Endothelial cell (in vitro differentiated cells): ENCODE measurements around the gene MYBL2. TPM values are rescaled to one million over a fixed set of nuclear protein-coding genes. Genes with fewer than 3 reads are reported as not detected.

Experiments used
- DNase-seq: peaks from one replicate; pipeline ENCODE4 v3.0.0; 2021; ENCODE audit warnings: low spot score
- H3K27ac Mint-ChIP-seq: one replicate; pipeline ENCODE4 v1.8.0; 2021; ENCODE audit warnings: mixed read lengths, inconsistent platforms; ENCODE audit not compliant: unreplicated experiment
- H3K27me3 Mint-ChIP-seq: one replicate; pipeline ENCODE4 v1.8.0; 2021; ENCODE audit warnings: mild to moderate bottlenecking, moderate library complexity, mixed read lengths, inconsistent platforms; ENCODE audit not compliant: unreplicated experiment
- H3K36me3 Mint-ChIP-seq: one replicate; pipeline ENCODE4 v1.8.0; 2021; ENCODE audit warnings: mild to moderate bottlenecking, low read depth, mixed read lengths, inconsistent platforms; ENCODE audit not compliant: unreplicated experiment
- H3K4me1 Mint-ChIP-seq: one replicate; pipeline ENCODE4 v1.8.0; 2021; ENCODE audit warnings: mild to moderate bottlenecking, mixed read lengths, inconsistent platforms; ENCODE audit not compliant: unreplicated experiment
- H3K4me3 Mint-ChIP-seq: one replicate; pipeline ENCODE4 v1.8.0; 2021; ENCODE audit warnings: mild to moderate bottlenecking, mixed read lengths, inconsistent platforms; ENCODE audit not compliant: unreplicated experiment
- H3K9me3 Mint-ChIP-seq: one replicate; pipeline ENCODE4 v1.8.0; 2021; ENCODE audit warnings: mixed read lengths, inconsistent platforms; ENCODE audit not compliant: unreplicated experiment
- CTCF ChIP-seq: fragments of 200-600 bp; sonication (generic); IDR thresholded peaks from one replicate; pipeline ENCODE4 v1.5.0; 2021; ENCODE audit warnings: antibody characterized with exemption; ENCODE audit not compliant: unreplicated experiment
- total RNA-seq: library from RNA; stranded (reverse); fragmentation: NEBNext Ultra II Directional; extraction: Animal tissue kit (Norgen Biotek cat#: 25700); gene quantifications from one replicate; pipeline ENCODE4 v1.2.1, GENCODE V29; 2021; ENCODE audit not compliant: unreplicated experiment

MYBL2 gene
- total RNA-seq, 1 donor from 2014 or later = 20.8 TPM

- Mint-ChIP-seq H3K27ac (no peak overlapping the region), H3K36me3 (no peaks in the 10 kb centered on the region), H3K9me3 (no peaks in the 10 kb centered on the region), H3K4me1 (no peaks in the 10 kb centered on the region), H3K4me3 (no peak overlapping the region), H3K27me3 (no peaks in the 10 kb centered on the region)
- no peak for TF ChIP-seq CTCF
- no peak for DNase-seq
Observed at GRCh38 chr20:43740642-43741041, 73.7 kb downstream of the MYBL2 start.

GRCh38 chr20:43744151-43744611 is 77.3 kb downstream of the MYBL2 start:
- no peak overlapping the region for H3K4me3 Mint-ChIP-seq
- no peaks in the 10 kb centered on the region for H3K27me3 Mint-ChIP-seq
- no peaks in the 10 kb centered on the region for H3K36me3 Mint-ChIP-seq
- H3K9me3 Mint-ChIP-seq = no peaks in the 10 kb centered on the region
- no peak overlapping the region for H3K27ac Mint-ChIP-seq
- TF ChIP-seq CTCF = no peak
- no peak for DNase-seq
- H3K4me1 Mint-ChIP-seq = no peaks in the 10 kb centered on the region

- Mint-ChIP-seq H3K36me3 (no peaks in the 10 kb centered on the region), H3K9me3 (no peaks in the 10 kb centered on the region), H3K4me1 (no peaks in the 10 kb centered on the region), H3K27ac (no peak overlapping the region), H3K27me3 (no peaks in the 10 kb centered on the region), H3K4me3 (no peak overlapping the region)
- TF ChIP-seq CTCF = no peak
- no peak for DNase-seq
Observed at GRCh38 chr20:43744966-43745730, 78.2 kb downstream of the MYBL2 start.

GRCh38 chr20:43746344-43747137 is 79.6 kb downstream of the MYBL2 start:
- H3K27ac Mint-ChIP-seq = no peak overlapping the region
- no peaks in the 10 kb centered on the region for H3K36me3 Mint-ChIP-seq
- DNase-seq = no peak
- H3K4me1 Mint-ChIP-seq = no peaks in the 10 kb centered on the region
- TF ChIP-seq CTCF = no peak
- no peak overlapping the region for H3K4me3 Mint-ChIP-seq
- H3K27me3 Mint-ChIP-seq = no peaks in the 10 kb centered on the region
- no peaks in the 10 kb centered on the region for H3K9me3 Mint-ChIP-seq

GRCh38 chr20:43748274-43748673 is 81.4 kb downstream of the MYBL2 start:
- H3K27me3 Mint-ChIP-seq = peaks cover 1% of the 10 kb centered on the region
- H3K4me3 Mint-ChIP-seq = no peak overlapping the region
- no peak for DNase-seq
- peaks cover 6% of the 10 kb centered on the region for H3K4me1 Mint-ChIP-seq
- H3K9me3 Mint-ChIP-seq = no peaks in the 10 kb centered on the region
- no peaks in the 10 kb centered on the region for H3K36me3 Mint-ChIP-seq
- no peak for TF ChIP-seq CTCF
- no peak overlapping the region for H3K27ac Mint-ChIP-seq
